Small intestine (tissue), 7 donors: Measurements from ENCODE around the gene PARP15. TPM values are rescaled to one million over a fixed set of nuclear protein-coding genes. Genes with fewer than 3 reads are reported as not detected.

ENCODE experiments used
- DNase-seq, 2 donors: peaks; one replicate each; pipeline versions ENCODE4 v3.0.0 to v3.0.0-alpha.2; 2013
- FAIRE-seq: peaks from 2 replicates; lab custom pipeline; 2012; peaks lifted over from hg19 to GRCh38; lab: Jason Lieb, UNC
- H3K27ac ChIP-seq, 3 donors: one replicate each; pipeline ENCODE4 v1.5.1; 2013; ENCODE audit warnings: low read length in 2 of 3, mild to moderate bottlenecking in 2 of 3, control low read depth in 1 of 3, inconsistent platforms in 1 of 3, low read depth in 1 of 3, moderate library complexity in 1 of 3
- H3K27me3 ChIP-seq, 3 donors: one replicate each; pipeline ENCODE4 v1.6.1; 2013; ENCODE audit warnings: low read length in 3 of 3, inconsistent platforms in 1 of 3; ENCODE audit not compliant: control insufficient read depth in 3 of 3, insufficient read depth in 3 of 3
- H3K36me3 ChIP-seq, 3 donors: one replicate each; pipeline ENCODE4 v1.6.1; 2013; ENCODE audit warnings: low read length in 3 of 3, inconsistent platforms in 1 of 3, low read depth in 1 of 3, mild to moderate bottlenecking in 1 of 3, moderate library complexity in 1 of 3; ENCODE audit not compliant: control insufficient read depth in 3 of 3, insufficient read depth in 2 of 3
- H3K4me1 ChIP-seq, 3 donors: one replicate each; pipeline ENCODE4 v1.6.1; 2013; ENCODE audit warnings: low read length in 2 of 3, inconsistent platforms in 1 of 3, low read depth in 1 of 3, mild to moderate bottlenecking in 1 of 3, moderate library complexity in 1 of 3; ENCODE audit not compliant: control insufficient read depth in 3 of 3, insufficient read depth in 2 of 3
- H3K4me3 ChIP-seq, 3 donors: one replicate each; pipeline ENCODE4 v1.5.1; 2013; ENCODE audit warnings: low read length in 3 of 3, control low read depth in 1 of 3, inconsistent platforms in 1 of 3, low read depth in 1 of 3, mild to moderate bottlenecking in 1 of 3, moderate library complexity in 1 of 3
- H3K9me3 ChIP-seq, 2 donors: one replicate each; pipeline ENCODE4 v1.6.1; 2013; ENCODE audit warnings: low read depth in 1 of 2, low read length in 1 of 2; ENCODE audit not compliant: control insufficient read depth in 2 of 2, insufficient read depth in 1 of 2
- WGBS, 3 donors: extraction: QIAGEN DNeasy Blood & Tissue Kit; methylation state at CpG; one replicate each; pipeline ENCODE4 v1.1.7; 2013; 5-methylcytosine and 5-hydroxymethylcytosine counted together
- polyA plus RNA-seq, 4 donors: library from polyadenylated mRNA; stranded (reverse) in 3 of 4; unstranded in 1 of 4; fragments of 200-250 nt in 3 of 4; fragments of 120-200 nt in 1 of 4; gene quantifications; one replicate each; pipeline versions ENCODE4 v1.2.1 to v1.2.3, GENCODE V29; 2013
- donor health status: healthy with polysubstance abuse.
- donor health status: control.
- donor health status: control.
- donor health status: Bipolar disorder and iron deficiency.
- donor health status: healthy.

PARP15 gene
- polyA plus RNA-seq, 4 donors, result 0.22 to 1.1 (median 0.75) TPM

GRCh38 chr3:122609798-122610559 lies 32.5 kb downstream of the PARP15 start:
- Histone ChIP-seq H3K36me3 (no peaks in the 10 kb centered on the region), H3K9me3 (no peaks in the 10 kb centered on the region), H3K27ac (peak overlapping the region in 1 of 3 donors; percentile 9), H3K27me3 (no peaks in the 10 kb centered on the region), H3K4me3 (no peak overlapping the region), H3K4me1 (no peaks in the 10 kb centered on the region)
- FAIRE-seq, result no peak
- DNase-seq, result peak in 1 of 2 donors; percentile 13
- 71 to 83% (median 75%) methylated on average over 7 of the region's 7 CpGs for WGBS, 3 donors

GRCh38 chr3:122612696-122613095 lies 35.2 kb downstream of the PARP15 start:
- Histone ChIP-seq H3K4me3 (no peak overlapping the region), H3K4me1 (no peaks in the 10 kb centered on the region), H3K9me3 (no peaks in the 10 kb centered on the region), H3K36me3 (peaks cover 0 to 2% (median 0%) of the 10 kb centered on the region in 3 donors), H3K27ac (no peak overlapping the region), H3K27me3 (no peaks in the 10 kb centered on the region)
- DNase-seq (no peak), FAIRE-seq (no peak)
- 80 to 97% (median 88%) methylated on average over 5 of the region's 5 CpGs for WGBS, 3 donors

GRCh38 chr3:122615303-122615702 lies 37.9 kb downstream of the PARP15 start:
- Histone ChIP-seq H3K27me3 (no peaks in the 10 kb centered on the region), H3K4me3 (no peak overlapping the region), H3K36me3 (peaks cover 0 to 2% (median 0%) of the 10 kb centered on the region in 3 donors), H3K9me3 (no peaks in the 10 kb centered on the region), H3K4me1 (no peaks in the 10 kb centered on the region), H3K27ac (no peak overlapping the region)
- DNase-seq (no peak), FAIRE-seq (no peak)
- WGBS, 3 donors, result 56 to 61% (median 57%) methylated on average over 3 of the region's 3 CpGs

GRCh38 chr3:122618614-122619013 lies 41.2 kb downstream of the PARP15 start:
- FAIRE-seq (no peak), DNase-seq (no peak)
- no peaks in the 10 kb centered on the region for H3K9me3 ChIP-seq
- H3K27me3 ChIP-seq, result no peaks in the 10 kb centered on the region
- 76 to 93% (median 78%) methylated on average over 3 of the region's 3 CpGs for WGBS, 3 donors
- H3K4me1 ChIP-seq, result no peaks in the 10 kb centered on the region
- H3K36me3 ChIP-seq, result peaks cover 0 to 2% (median 0%) of the 10 kb centered on the region in 3 donors
- no peak overlapping the region for H3K27ac ChIP-seq
- no peak overlapping the region for H3K4me3 ChIP-seq

GRCh38 chr3:122619040-122619439 lies 41.6 kb downstream of the PARP15 start:
- 28 to 38% (median 38%) methylated on average over 4 of the region's 4 CpGs for WGBS, 3 donors
- Histone ChIP-seq H3K27me3 (no peaks in the 10 kb centered on the region), H3K4me1 (no peaks in the 10 kb centered on the region), H3K9me3 (no peaks in the 10 kb centered on the region), H3K27ac (no peak overlapping the region), H3K4me3 (no peak overlapping the region), H3K36me3 (peaks cover 0 to 2% (median 0%) of the 10 kb centered on the region in 3 donors)
- FAIRE-seq (no peak), DNase-seq (no peak)

- Histone ChIP-seq H3K27me3 (no peaks in the 10 kb centered on the region), H3K4me1 (no peaks in the 10 kb centered on the region), H3K4me3 (no peak overlapping the region), H3K27ac (no peak overlapping the region), H3K36me3 (peaks cover 0 to 2% (median 0%) of the 10 kb centered on the region in 3 donors), H3K9me3 (no peaks in the 10 kb centered on the region)
- DNase-seq (no peak), FAIRE-seq (no peak)
- WGBS, 3 donors, result 21 to 67% (median 39%) methylated on average over 4 of the region's 4 CpGs
These were observed 42.9 kb downstream of the PARP15 start for GRCh38 chr3:122620399-122620798.

- 48 to 60% (median 57%) methylated on average over 3 of the region's 3 CpGs for WGBS, 3 donors
- Histone ChIP-seq H3K27ac (no peak overlapping the region), H3K36me3 (no peaks in the 10 kb centered on the region), H3K27me3 (no peaks in the 10 kb centered on the region), H3K4me1 (no peaks in the 10 kb centered on the region), H3K4me3 (no peak overlapping the region), H3K9me3 (no peaks in the 10 kb centered on the region)
- no peak for FAIRE-seq
- no peak for DNase-seq
These were observed 43.7 kb downstream of the PARP15 start for GRCh38 chr3:122621112-122621511.

GRCh38 chr3:122623031-122623829 lies 45.8 kb downstream of the PARP15 start:
- Histone ChIP-seq H3K9me3 (no peaks in the 10 kb centered on the region), H3K27ac (no peak overlapping the region), H3K4me1 (no peaks in the 10 kb centered on the region), H3K27me3 (no peaks in the 10 kb centered on the region), H3K36me3 (no peaks in the 10 kb centered on the region), H3K4me3 (no peak overlapping the region)
- WGBS, 3 donors, result 84 to 91% (median 88%) methylated on average over 8 of the region's 8 CpGs
- no peak for FAIRE-seq
- DNase-seq, result no peak
